ENCODE measurements around the gene GSTM1.

DNA sequence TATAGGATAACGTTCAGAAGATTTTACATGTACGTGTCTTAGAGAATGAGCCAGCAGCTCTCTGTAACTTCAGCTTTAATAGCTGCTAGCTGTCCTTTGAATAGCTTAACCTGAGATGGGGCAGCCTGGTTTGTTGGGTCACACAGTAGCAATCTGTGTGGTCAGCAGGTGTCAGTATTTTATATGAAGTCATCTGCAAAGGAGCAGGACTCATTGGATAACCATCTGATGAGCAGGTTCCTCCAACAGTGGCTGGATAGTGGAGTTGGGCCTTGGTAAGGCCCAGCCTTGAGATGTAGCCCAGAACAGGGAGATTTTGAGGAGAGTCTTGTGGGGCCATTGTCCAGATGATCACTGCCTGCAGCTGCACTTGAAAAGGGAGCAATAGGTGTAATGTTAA is 30.9 kb downstream of the GSTM1 start:
- TF ChIP-seq POLR2A (IDR thresholded peaks at IDR 0.05) (no peak), CTCF (IDR thresholded peaks at IDR 0.05) (peak in 4 of 7 experiments; percentile 8 to 39 (median 16)), POLR2AphosphoS5 (IDR thresholded peaks at IDR 0.05) (no peak)

All from stomach (tissue), 4 donors.